GM18907 (cell line): ENCODE measurements around the gene ATXN1.
A peak's percentile ranks its signal among the peaks of the same experiment; 100 is the strongest.
"Not testable (repeated sequence)": the region's sequence is repeated elsewhere in the genome, so short reads cannot be mapped to it uniquely, and the experiment has no call there.

Source experiments
- ATAC-seq: cut with Tn5 transposase; IDR thresholded peaks from one replicate; pipeline ENCODE4 v1.9.1; 2021; ENCODE audit warnings: mild to moderate bottlenecking, moderate library complexity; ENCODE audit not compliant: unreplicated experiment

The ATXN1 gene

DNA sequence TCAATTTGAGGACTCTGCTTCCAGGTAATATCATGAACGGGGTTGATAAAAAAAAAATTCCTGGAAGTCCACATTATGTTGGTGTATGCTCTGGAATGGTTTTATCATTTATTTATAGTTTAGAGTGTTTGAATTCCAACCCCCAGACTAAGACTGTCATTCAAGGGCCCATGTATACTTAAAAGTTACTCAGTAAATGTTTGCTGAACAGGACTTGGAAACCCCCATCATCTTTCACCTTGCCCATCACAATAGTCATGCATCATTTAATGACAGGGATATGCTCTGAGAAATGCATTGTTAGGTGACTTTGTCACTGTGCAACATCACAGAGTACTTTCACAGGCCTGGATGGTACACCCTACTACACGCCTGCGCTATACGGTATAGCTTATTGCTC lies 104.8 kb downstream of the ATXN1 start:
- no peak for ATAC-seq

GRCh38 chr6:16654701-16655100 lies 106.6 kb downstream of the ATXN1 start:
- no peak for ATAC-seq

DNA sequence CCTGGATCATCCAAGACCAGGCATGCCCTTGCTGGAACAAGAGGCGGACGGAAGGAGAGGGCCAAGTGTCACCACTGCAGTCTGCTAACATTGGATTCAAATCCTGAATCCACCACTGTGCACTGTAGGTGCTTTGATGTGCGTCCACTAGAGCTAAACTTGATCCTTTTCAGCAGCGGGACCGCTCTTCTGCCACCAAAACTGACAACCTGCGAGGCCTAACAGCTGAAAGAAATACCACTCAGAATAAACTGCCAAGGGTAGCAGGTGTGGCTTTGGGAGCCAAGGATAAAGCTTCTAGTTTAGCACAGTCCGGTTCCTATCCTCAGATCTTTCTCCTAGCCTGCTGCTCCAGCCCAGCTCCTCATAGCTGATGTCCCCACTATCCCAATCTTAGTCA lies 108.0 kb downstream of the ATXN1 start:
- no peak for ATAC-seq

DNA sequence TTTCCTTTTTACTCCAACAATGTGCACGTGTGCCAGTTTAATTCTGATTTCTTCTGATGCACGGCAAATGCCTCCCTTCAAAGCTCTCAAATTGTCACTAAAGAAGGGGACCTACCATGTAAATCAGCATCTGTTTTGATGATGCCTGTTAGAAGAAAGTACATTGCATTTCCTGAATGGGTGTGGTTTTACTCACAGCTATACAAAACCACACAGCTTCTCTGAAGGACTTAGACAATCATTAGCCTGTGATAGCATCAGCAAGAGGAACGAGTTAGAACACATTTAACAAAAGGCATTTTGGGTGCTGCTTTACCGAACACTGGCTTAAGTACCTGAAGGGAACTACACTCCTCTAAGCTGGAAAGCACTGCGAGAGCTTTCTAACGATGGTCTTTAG lies 109.4 kb downstream of the ATXN1 start:
- peak; percentile 96 for ATAC-seq

DNA sequence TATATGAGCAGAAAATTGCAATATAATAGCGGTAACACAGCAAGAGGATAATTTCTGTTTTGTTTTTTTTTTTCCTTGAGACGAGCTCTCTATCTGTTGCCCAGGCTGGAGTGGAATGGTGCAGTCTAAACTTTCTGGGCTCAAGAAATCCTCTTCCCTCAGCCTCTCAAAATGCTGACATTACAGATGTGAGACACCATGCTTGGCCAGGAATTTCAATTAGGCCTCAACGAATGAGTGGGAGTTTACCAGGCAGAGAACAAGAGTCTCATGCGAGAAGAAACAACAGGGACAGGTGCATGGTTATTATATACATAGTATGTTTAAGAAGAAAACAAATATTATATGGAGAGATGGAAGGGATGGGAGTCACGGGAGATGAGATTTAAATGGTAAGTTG lies 111.4 kb downstream of the ATXN1 start:
- no peak for ATAC-seq

- no peak for ATAC-seq
Observed at GRCh38 chr6:16649241-16649640, 112.0 kb downstream of the ATXN1 start.

GRCh38 chr6:16648003-16648402 lies 113.3 kb downstream of the ATXN1 start:
- ATAC-seq, result no peak

DNA sequence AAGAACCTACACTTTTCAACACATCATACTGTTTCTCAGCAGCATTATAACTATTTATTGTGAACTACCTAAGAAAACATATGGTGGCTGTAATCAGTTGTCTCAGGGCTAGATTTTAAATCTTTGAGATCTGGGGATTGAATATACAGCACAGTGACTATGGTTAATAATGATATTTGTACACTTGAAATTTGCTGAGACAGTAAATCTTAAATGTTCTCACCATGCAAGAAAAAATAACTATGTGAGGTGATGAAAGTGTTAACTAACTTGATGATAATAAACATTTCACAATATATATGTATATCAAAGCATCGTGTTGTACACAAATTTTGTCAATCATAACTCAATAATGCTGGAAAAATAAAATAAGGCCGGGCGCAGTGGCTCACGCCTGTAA lies 113.8 kb downstream of the ATXN1 start:
- no peak for ATAC-seq

DNA sequence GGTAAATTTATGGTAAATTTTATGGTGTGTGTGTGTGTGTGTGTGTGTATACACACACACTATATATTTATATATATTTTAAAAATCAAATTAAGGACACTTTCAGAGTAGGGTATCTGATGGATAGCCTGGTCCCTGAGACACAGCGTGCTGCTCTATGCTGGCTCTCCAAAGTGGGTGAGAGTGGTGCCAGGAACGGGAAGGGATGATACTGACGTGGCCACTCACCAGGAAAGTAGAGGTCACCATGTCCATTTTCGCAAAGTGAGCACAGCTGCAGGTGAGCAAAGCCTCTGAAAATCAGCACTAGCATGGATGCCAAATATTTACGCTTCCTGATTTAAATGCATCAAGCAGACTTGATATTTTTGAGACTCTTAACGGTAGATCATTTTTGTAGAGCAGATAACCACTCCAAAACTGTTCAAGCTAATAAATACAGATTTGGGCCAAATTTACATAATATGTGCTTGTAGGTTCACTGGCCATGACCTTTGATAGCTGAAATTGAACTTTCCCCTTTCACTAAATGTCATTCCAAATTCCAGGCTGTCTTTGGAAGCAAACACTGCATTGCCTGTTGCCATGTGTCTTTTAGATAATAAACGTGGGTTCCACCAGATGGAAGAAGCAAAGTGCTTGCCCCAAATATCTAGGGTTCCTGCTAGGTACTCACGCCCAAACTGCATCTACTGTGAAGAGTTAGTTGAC lies 116.6 kb downstream of the ATXN1 start:
- no peak for ATAC-seq

DNA sequence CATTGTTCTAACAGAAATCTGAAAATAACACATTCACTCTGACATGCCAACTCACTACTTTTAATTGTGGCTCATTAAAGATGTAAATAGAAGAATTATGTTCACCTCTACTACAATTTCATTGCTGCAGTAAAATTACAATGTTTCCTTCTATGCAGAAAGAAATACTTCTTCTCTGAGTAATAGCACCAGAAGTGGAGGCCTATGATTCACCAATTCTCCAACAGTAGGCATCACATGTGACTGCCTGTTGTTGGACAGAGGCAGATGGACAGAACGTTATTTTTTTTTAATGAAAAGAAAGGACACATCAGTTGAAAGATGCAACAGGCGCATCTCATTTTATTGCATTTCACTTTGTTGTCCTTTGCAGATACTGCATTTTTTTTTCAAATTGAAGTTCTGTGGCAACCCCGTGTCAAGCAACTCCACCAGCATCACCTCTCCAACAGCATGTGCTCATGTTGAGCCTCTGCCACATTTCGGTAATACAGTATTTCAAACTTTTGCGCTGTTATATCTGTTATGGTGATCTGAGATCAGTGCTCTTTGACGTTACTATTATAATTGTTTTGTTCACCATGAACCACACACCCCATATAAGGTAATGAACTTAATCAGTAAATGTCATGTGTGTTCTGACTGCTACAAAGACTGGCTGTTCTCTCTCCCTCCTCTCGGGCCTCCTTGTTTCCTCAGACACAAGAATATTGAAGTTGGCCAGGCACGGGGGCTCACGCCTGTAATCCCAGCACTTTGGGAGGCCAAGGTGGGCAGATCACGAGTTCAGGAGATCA lies 121.4 kb downstream of the ATXN1 start:
- no peak for ATAC-seq

DNA sequence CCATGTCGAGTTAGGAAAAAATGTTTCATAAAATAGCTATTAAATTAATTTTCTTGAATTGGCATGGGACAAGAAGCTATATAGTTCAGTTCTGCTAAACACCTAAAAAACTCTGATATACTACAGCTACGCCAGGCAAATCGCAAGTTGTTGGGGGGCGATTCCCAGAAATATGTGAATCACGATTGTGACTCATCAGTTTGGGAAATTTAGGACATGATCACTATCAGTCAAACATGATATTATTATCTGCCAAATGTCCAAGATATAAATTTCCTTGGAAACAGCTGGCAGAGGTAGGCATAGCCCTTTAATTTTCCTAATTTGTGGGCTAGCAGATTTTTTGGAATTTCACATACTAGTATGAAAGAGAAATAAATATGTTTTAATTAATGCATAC lies 123.6 kb downstream of the ATXN1 start:
- ATAC-seq, result no peak

GRCh38 chr6:16635810-16636602 lies 125.3 kb downstream of the ATXN1 start:
- no peak for ATAC-seq

- ATAC-seq, result no peak
Observed at GRCh38 chr6:16635291-16635809, 125.9 kb downstream of the ATXN1 start.

- no peak for ATAC-seq
Observed at GRCh38 chr6:16634855-16635254, 126.4 kb downstream of the ATXN1 start.

DNA sequence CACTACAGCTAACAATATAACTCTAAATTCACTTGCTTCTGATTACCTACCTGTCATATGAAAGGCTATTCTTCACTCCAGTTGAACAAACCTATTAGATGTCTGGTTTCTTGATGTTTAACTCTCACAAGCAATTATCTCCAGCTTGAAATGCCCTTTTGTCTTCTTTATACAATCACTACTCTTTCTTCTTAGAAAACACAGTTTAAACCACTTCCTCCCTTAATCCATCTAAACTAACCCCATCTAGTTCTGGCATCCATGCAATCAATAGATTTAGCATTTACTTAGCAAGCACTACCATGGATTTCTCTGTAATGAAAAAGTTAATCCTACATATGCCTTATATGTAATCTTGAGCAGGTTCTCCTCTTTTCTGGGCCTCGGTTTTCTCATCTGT lies 127.3 kb downstream of the ATXN1 start:
- no peak for ATAC-seq

DNA sequence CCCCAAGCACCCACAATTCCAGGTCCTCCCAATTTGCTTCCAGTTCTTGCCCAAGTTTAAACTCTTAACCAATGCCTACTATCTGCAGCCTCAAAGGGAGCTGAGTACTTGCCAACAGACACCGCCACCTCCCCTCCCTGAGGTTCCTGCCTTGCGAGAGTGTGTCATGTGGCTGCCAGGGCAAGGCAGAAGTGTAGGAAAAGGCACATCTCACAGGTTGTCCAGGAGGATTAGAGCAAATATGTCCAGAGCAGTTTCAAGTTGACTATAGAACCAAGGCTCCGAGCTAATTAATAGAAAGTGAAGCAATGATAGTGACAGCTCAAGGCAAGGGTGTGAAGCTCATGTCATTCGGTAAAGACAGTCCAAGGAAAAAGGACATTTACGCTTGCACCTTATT lies 127.8 kb downstream of the ATXN1 start:
- no peak for ATAC-seq

GRCh38 chr6:16632101-16632500 lies 129.2 kb downstream of the ATXN1 start:
- ATAC-seq, result no peak

GRCh38 chr6:16630026-16630643 lies 131.1 kb downstream of the ATXN1 start:
- ATAC-seq, result no peak

GRCh38 chr6:16628580-16628979 lies 132.7 kb downstream of the ATXN1 start:
- not testable (repeated sequence) for ATAC-seq

GRCh38 chr6:16626650-16627049 lies 134.6 kb downstream of the ATXN1 start:
- no peak for ATAC-seq
